ENCODE measurements around the gene HAO1. TPM values are rescaled to one million over a fixed set of nuclear protein-coding genes. Genes with fewer than 3 reads are reported as not detected.

Gene HAO1
- total RNA-seq, 1 experiment from 2014 or later = not detected

DNA sequence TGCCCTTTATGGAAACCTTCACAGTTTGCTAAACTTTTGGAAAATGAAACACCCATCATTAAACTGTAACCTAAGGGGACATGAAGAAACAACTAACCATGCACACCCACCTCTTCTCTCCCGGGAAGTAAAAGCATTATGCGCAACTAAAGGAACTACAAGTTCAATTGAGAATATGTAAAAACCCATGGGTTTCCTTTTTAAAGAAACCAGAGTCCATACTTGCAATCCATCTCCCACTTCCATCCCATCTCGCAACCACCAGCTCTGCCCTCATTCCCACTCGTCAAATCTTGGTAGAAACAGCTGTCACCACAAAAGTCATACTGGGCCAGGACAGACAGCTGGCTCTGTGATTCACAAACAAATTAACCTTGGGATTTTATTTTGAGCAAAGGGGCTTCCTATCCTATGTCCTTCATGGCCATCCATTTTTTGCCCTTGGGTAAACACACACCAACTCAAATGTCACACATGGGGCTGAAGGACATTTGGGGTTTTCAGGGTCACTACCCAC, 81.5 kb downstream of the HAO1 start:
- TF ChIP-seq EZH2 (IDR thresholded peaks at IDR 0.05; ENCODE audit: borderline replicate concordance, low read depth, low read length, poor library complexity, severe bottlenecking) = no peak
- POLR2A ChIA-PET (ENCODE audit: low non-redundant PET) = interaction anchor here (0.6 kb wide), 1 partner anchor 38 kb away, joined by 3 read pairs; no protein-coding TSS in a partner anchor
- CTCF ChIA-PET = no interaction called here
- no peaks in the 10 kb centered on the region for H3K4me1 ChIP-seq (ENCODE audit: insufficient read depth, low read length, poor library complexity, severe bottlenecking)
- DNase-seq (ENCODE audit: low spot score) = no peak
- no peaks in the 10 kb centered on the region for H3K9me3 ChIP-seq (ENCODE audit: low read depth, low read length, poor library complexity, severe bottlenecking)
- H3K36me3 ChIP-seq (ENCODE audit: insufficient read depth, low read length, poor library complexity, severe bottlenecking) = no peaks in the 10 kb centered on the region
- no peak overlapping the region for H3K27ac ChIP-seq (ENCODE audit: low read depth, low read length, poor library complexity, severe bottlenecking)
- BruUV-seq (replicated peaks) = no TSS peak
- H3K4me3 ChIP-seq (ENCODE audit: low read depth, low read length, poor library complexity, severe bottlenecking) = no peak overlapping the region
- peaks cover 12% of the 10 kb centered on the region for H3K27me3 ChIP-seq (replicated peaks; ENCODE audit: insufficient read depth, low read depth, low read length, poor library complexity)
- intact Hi-C loops (cut with micrococcal nuclease; ENCODE audit: unreplicated experiment) = loop anchor here (2.0 to 10.0 kb wide), 4 partner anchors 744 to 1274 kb away; no protein-coding TSS in a partner anchor

- ChIA-PET CTCF (no interaction called here), POLR2A (ENCODE audit: low non-redundant PET) (no interaction called here)
- Histone ChIP-seq H3K27me3 (replicated peaks; ENCODE audit: insufficient read depth, low read depth, low read length, poor library complexity) (peaks cover 9% of the 10 kb centered on the region), H3K27ac (ENCODE audit: low read depth, low read length, poor library complexity, severe bottlenecking) (no peak overlapping the region), H3K36me3 (ENCODE audit: insufficient read depth, low read length, poor library complexity, severe bottlenecking) (no peaks in the 10 kb centered on the region), H3K4me3 (ENCODE audit: low read depth, low read length, poor library complexity, severe bottlenecking) (no peak overlapping the region), H3K9me3 (ENCODE audit: low read depth, low read length, poor library complexity, severe bottlenecking) (no peaks in the 10 kb centered on the region), H3K4me1 (ENCODE audit: insufficient read depth, low read length, poor library complexity, severe bottlenecking) (no peaks in the 10 kb centered on the region)
- peak; percentile 67 for DNase-seq (ENCODE audit: low spot score)
- TF ChIP-seq EZH2 (IDR thresholded peaks at IDR 0.05; ENCODE audit: borderline replicate concordance, low read depth, low read length, poor library complexity, severe bottlenecking) = no peak
- TF ChIP-seq CTCF (conservative IDR thresholded peaks at IDR 0.05; ENCODE audit: low read depth, low read length) = no peak
- intact Hi-C loops (cut with micrococcal nuclease; ENCODE audit: unreplicated experiment) = loop anchor here (5.0 to 10.0 kb wide), 3 partner anchors 742 to 1272 kb away; no protein-coding TSS in a partner anchor
- no TSS peak for BruUV-seq (replicated peaks)
These were observed 83.5 kb downstream of the HAO1 start for GRCh38 chr20:7856756-7857155.

GRCh38 chr20:7855545-7855944, 84.7 kb downstream of the HAO1 start:
- ChIA-PET CTCF (no interaction called here), POLR2A (ENCODE audit: low non-redundant PET) (no interaction called here)
- intact Hi-C loops (cut with micrococcal nuclease; ENCODE audit: unreplicated experiment) = loop anchor here (5.0 to 10.0 kb wide), 3 partner anchors 741 to 1271 kb away; no protein-coding TSS in a partner anchor
- Histone ChIP-seq H3K27me3 (replicated peaks; ENCODE audit: insufficient read depth, low read depth, low read length, poor library complexity) (peaks cover 15% of the 10 kb centered on the region), H3K4me3 (ENCODE audit: low read depth, low read length, poor library complexity, severe bottlenecking) (no peak overlapping the region), H3K9me3 (ENCODE audit: low read depth, low read length, poor library complexity, severe bottlenecking) (no peaks in the 10 kb centered on the region), H3K27ac (ENCODE audit: low read depth, low read length, poor library complexity, severe bottlenecking) (no peak overlapping the region), H3K36me3 (ENCODE audit: insufficient read depth, low read length, poor library complexity, severe bottlenecking) (no peaks in the 10 kb centered on the region), H3K4me1 (ENCODE audit: insufficient read depth, low read length, poor library complexity, severe bottlenecking) (no peaks in the 10 kb centered on the region)
- DNase-seq (ENCODE audit: low spot score) = no peak
- TF ChIP-seq EZH2 (IDR thresholded peaks at IDR 0.05; ENCODE audit: borderline replicate concordance, low read depth, low read length, poor library complexity, severe bottlenecking) (no peak), CTCF (conservative IDR thresholded peaks at IDR 0.05; ENCODE audit: low read depth, low read length) (no peak)
- no TSS peak for BruUV-seq (replicated peaks)

DNA sequence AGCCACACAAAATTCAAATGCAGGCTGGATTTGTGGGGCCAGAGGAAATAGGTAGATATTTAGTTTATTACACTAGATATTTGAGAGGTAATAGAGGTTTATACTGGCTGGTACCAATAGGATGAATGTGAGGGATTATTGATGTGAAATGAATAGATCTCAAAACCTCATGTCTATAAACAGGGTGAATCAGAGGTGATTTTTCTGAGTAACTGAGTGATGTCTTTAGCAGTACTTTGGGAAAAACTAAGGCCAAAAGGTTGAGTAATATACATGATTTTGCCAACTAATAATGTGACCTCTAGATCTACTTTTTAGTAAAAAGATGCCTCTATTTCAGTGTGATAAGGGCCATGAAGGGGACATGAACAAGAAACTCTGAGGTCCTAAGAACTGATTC, 86.8 kb downstream of the HAO1 start:
- CTCF ChIA-PET = no interaction called here

More for the DNA sequence above, 86.8 kb downstream of the HAO1 start:
- Histone ChIP-seq H3K4me1 (ENCODE audit: insufficient read depth, low read length, poor library complexity, severe bottlenecking) (no peaks in the 10 kb centered on the region), H3K36me3 (ENCODE audit: insufficient read depth, low read length, poor library complexity, severe bottlenecking) (no peaks in the 10 kb centered on the region), H3K27me3 (replicated peaks; ENCODE audit: insufficient read depth, low read depth, low read length, poor library complexity) (peaks cover 35% of the 10 kb centered on the region), H3K9me3 (ENCODE audit: low read depth, low read length, poor library complexity, severe bottlenecking) (no peaks in the 10 kb centered on the region), H3K27ac (ENCODE audit: low read depth, low read length, poor library complexity, severe bottlenecking) (no peak overlapping the region), H3K4me3 (ENCODE audit: low read depth, low read length, poor library complexity, severe bottlenecking) (no peak overlapping the region)
- TF ChIP-seq CTCF (conservative IDR thresholded peaks at IDR 0.05; ENCODE audit: low read depth, low read length) = no peak
- TF ChIP-seq EZH2 (IDR thresholded peaks at IDR 0.05; ENCODE audit: borderline replicate concordance, low read depth, low read length, poor library complexity, severe bottlenecking) = no peak
- BruUV-seq (replicated peaks) = no TSS peak
- intact Hi-C loops (cut with micrococcal nuclease; ENCODE audit: unreplicated experiment) = loop anchor here (10.0 kb wide), 2 partner anchors 739 to 1269 kb away; no protein-coding TSS in a partner anchor
- POLR2A ChIA-PET (ENCODE audit: low non-redundant PET) = no interaction called here
- DNase-seq (ENCODE audit: low spot score) = no peak
